Hepatocyte (in vitro differentiated cells): ENCODE measurements around the gene CTNND2. TPM values are rescaled to one million over a fixed set of nuclear protein-coding genes. Genes with fewer than 3 reads are reported as not detected.

ENCODE experiments used
- DNase-seq: peaks from one replicate; pipeline ENCODE4 v3.0.0-alpha.2; 2016; ENCODE audit warnings: low spot score
- H2AFZ ChIP-seq: fragments of 200-600 bp; sonication (generic); 2 replicates; pipeline ENCODE4 v1.6.0; 2016; ENCODE audit warnings: antibody characterized with exemption, mild to moderate bottlenecking
- H3K27ac ChIP-seq: fragments of 200-600 bp; sonication (generic); 2 replicates; pipeline ENCODE4 v1.5.1; 2016; ENCODE audit warnings: mild to moderate bottlenecking
- H3K27me3 ChIP-seq: fragments of 200-600 bp; sonication (generic); 2 replicates; pipeline ENCODE4 v1.6.1; 2016
- H3K36me3 ChIP-seq: fragments of 200-600 bp; sonication (generic); replicated peaks from 2 replicates; pipeline ENCODE4 v1.5.1; 2016; ENCODE audit warnings: low read depth; ENCODE audit not compliant: insufficient read depth
- H3K4me1 ChIP-seq: fragments of 200-600 bp; sonication (generic); 2 replicates; pipeline ENCODE4 v1.5.1; 2016; ENCODE audit warnings: mild to moderate bottlenecking, moderate library complexity; ENCODE audit not compliant: insufficient read depth
- H3K4me2 ChIP-seq: fragments of 200-600 bp; sonication (generic); 2 replicates; pipeline ENCODE4 v1.6.0; 2016
- H3K4me3 ChIP-seq: fragments of 200-600 bp; sonication (generic); 2 replicates; pipeline ENCODE4 v1.5.1; 2016; ENCODE audit warnings: mild to moderate bottlenecking
- H3K79me2 ChIP-seq: fragments of 200-600 bp; sonication (generic); 2 replicates; pipeline ENCODE4 v1.6.0; 2017; ENCODE audit warnings: mild to moderate bottlenecking
- H3K9me2 ChIP-seq: fragments of 200-600 bp; sonication (generic); replicated peaks from 2 replicates; pipeline ENCODE4 v1.6.0; 2017; ENCODE audit warnings: mild to moderate bottlenecking; ENCODE audit not compliant: insufficient read depth
- H3K9me3 ChIP-seq: fragments of 200-600 bp; sonication (generic); 2 replicates; pipeline ENCODE4 v1.5.1; 2016; ENCODE audit warnings: low read depth, mild to moderate bottlenecking
- H4K20me1 ChIP-seq: fragments of 200-600 bp; sonication (generic); 2 replicates; pipeline ENCODE4 v1.6.0; 2016; ENCODE audit warnings: mild to moderate bottlenecking; ENCODE audit not compliant: insufficient read depth, poor library complexity, severe bottlenecking
- EZH2 ChIP-seq: fragments of 200-600 bp; sonication (generic); IDR thresholded peaks from 2 replicates; pipeline ENCODE4 v1.6.1; 2016; ENCODE audit warnings: antibody characterized with exemption, mild to moderate bottlenecking, borderline replicate concordance
- EZH2phosphoT487 ChIP-seq: fragments of 200-600 bp; sonication (generic); IDR thresholded peaks from one replicate; pipeline ENCODE4 v1.6.1; 2018; ENCODE audit warnings: antibody characterized with exemption, mild to moderate bottlenecking, low read depth, moderate library complexity; ENCODE audit not compliant: unreplicated experiment, severe bottlenecking
- WGBS: methylation state at CpG from one replicate; pipeline ENCODE4 v1.1.6; 2016; ENCODE audit warnings: low lambda C conversion rate; ENCODE audit errors: missing lambda C conversion rate; 5-methylcytosine and 5-hydroxymethylcytosine counted together
- polyA plus RNA-seq: library from polyadenylated mRNA; unstranded; fragments of >200 nt; fragmentation: Nextera tagmentation; extraction: Ambion mirVana; gene quantifications from 2 replicates; pipeline ENCODE4 v1.2.1, GENCODE V29; 2016
- total RNA-seq: library from RNA; depleted of rRNA; stranded (reverse); fragments of >200 nt; gene quantifications from 2 replicates; pipeline ENCODE4 v1.2.3, GENCODE V29; 2014
- TF ChIP-seq, protein P1 (sequence below): fragments of 200-600 bp; sonication (generic); IDR thresholded peaks from 2 replicates; pipeline ENCODE4 v1.5.1; 2016; ENCODE audit warnings: antibody characterized with exemption, mild to moderate bottlenecking; ENCODE audit not compliant: poor library complexity

The CTNND2 gene
- total and polyA plus RNA-seq, 2 experiments from 2014 or later: 27.5 to 30.3 TPM

DNA sequence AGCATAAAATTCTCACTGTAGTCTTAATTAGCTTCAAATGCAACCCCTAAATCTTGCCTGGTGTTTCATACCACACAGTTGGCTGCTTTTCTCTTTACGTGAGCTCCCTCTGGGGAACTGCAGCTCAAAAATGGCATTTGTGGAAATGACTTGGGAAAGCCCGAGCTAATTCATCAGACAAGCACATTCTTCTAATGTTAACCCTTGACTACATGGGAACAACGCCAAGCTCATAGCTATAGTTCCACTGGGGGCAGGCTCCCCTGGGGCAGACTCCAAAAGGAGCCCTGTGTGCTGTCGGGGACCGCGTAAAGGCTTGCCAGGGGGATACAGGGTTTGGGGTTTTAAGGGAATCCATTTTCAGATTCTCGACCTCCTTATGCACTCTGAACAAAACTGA lies 841.8 kb downstream of the CTNND2 start:
- WGBS: 64% methylated on average over 7 of the region's 7 CpGs
- no peaks in the 10 kb centered on the region for H3K9me3 ChIP-seq
- no peaks in the 10 kb centered on the region for H4K20me1 ChIP-seq
- no peaks in the 10 kb centered on the region for H3K9me2 ChIP-seq
- no peaks in the 10 kb centered on the region for H3K27me3 ChIP-seq
- H3K36me3 ChIP-seq: no peaks in the 10 kb centered on the region
- H3K27ac ChIP-seq: no peak overlapping the region
- no peak for DNase-seq
- H2AFZ ChIP-seq: no peak overlapping the region
- H3K4me1 ChIP-seq: peaks cover 8% of the 10 kb centered on the region
- H3K4me2 ChIP-seq: no peak overlapping the region
- no peak overlapping the region for H3K4me3 ChIP-seq
- H3K79me2 ChIP-seq: no peaks in the 10 kb centered on the region
- TF ChIP-seq EZH2 (no peak), EZH2phosphoT487 (no peak)
- TF ChIP-seq, protein P1, sequence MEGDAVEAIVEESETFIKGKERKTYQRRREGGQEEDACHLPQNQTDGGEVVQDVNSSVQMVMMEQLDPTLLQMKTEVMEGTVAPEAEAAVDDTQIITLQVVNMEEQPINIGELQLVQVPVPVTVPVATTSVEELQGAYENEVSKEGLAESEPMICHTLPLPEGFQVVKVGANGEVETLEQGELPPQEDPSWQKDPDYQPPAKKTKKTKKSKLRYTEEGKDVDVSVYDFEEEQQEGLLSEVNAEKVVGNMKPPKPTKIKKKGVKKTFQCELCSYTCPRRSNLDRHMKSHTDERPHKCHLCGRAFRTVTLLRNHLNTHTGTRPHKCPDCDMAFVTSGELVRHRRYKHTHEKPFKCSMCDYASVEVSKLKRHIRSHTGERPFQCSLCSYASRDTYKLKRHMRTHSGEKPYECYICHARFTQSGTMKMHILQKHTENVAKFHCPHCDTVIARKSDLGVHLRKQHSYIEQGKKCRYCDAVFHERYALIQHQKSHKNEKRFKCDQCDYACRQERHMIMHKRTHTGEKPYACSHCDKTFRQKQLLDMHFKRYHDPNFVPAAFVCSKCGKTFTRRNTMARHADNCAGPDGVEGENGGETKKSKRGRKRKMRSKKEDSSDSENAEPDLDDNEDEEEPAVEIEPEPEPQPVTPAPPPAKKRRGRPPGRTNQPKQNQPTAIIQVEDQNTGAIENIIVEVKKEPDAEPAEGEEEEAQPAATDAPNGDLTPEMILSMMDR: no peak

DNA sequence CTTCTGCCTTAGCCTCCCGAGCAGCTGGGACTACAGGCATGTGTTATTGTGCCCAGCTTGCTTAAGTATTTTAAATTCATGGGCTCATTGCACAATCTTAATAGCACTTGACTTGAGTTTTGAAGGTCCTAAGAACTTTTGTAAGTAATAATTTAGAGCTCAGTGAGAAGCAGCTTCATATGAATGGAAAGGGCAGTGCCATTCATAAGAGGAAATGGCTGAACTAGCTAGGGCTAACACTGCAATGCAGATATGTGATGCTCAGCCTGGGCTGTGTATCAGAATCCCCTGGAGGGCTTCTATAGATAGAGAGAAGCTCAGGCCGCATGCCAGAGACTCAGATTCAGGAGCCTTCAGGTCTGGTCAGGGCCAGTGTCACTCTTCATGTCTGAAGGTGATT lies 847.7 kb downstream of the CTNND2 start:
- Histone ChIP-seq H3K27me3 (no peaks in the 10 kb centered on the region), H3K27ac (no peak overlapping the region), H3K9me3 (no peaks in the 10 kb centered on the region), H3K4me1 (no peaks in the 10 kb centered on the region), H3K4me3 (no peak overlapping the region), H3K4me2 (no peak overlapping the region), H2AFZ (no peak overlapping the region), H3K36me3 (no peaks in the 10 kb centered on the region), H3K79me2 (no peaks in the 10 kb centered on the region), H3K9me2 (no peaks in the 10 kb centered on the region), H4K20me1 (no peaks in the 10 kb centered on the region)
- no peak for TF ChIP-seq EZH2
- DNase-seq: no peak
- 96% methylated on average over 2 of the region's 2 CpGs for WGBS

DNA sequence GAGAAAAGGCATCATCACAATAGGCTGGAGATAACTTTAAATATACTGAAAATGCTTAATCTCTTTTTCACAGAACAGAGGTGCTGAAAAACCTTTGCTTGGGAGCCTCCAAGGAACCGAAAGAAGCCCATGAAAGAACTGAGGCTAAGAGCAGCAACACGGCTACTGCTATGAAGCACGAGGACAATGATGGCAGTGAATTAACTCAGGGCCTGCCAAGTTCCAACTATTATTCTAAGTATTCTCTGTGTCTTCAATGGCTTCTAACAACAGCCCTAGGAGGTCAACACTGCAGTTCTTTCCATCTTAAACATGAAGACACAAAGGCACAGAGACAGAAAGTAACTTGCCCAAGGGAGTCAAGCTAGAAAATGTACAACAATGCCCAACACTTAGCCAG lies 850.2 kb downstream of the CTNND2 start:
- Histone ChIP-seq H2AFZ (no peak overlapping the region), H3K4me1 (no peaks in the 10 kb centered on the region), H3K9me2 (no peaks in the 10 kb centered on the region), H3K27ac (no peak overlapping the region), H3K27me3 (no peaks in the 10 kb centered on the region), H3K79me2 (no peaks in the 10 kb centered on the region), H3K4me3 (no peak overlapping the region), H4K20me1 (no peaks in the 10 kb centered on the region), H3K9me3 (no peaks in the 10 kb centered on the region), H3K36me3 (no peaks in the 10 kb centered on the region), H3K4me2 (no peak overlapping the region)
- TF ChIP-seq EZH2 (no peak), EZH2phosphoT487 (no peak)
- TF ChIP-seq, protein P1: no peak
- DNase-seq: no peak
- 92% methylated on average over 3 of the region's 3 CpGs for WGBS

DNA sequence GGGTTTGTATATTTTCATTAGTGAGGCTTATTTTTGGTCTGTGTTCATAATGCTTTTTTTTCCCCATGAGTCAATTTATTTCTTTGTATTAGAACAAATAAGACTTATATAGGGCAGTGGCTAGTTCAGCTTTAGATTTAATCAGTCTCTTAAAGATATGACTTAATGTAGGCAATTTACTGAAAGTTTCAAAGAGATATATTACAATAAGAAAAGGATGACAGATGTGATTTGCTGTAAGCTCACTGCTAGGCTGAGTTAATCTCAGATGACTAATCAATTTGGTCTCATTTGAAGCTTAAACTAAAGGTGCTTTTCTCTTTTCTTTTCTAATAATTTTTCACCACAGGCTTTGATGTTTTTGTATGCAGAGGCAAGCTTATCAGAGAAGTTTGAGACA lies 851.4 kb downstream of the CTNND2 start:
- no peak overlapping the region for H3K4me2 ChIP-seq

More for the DNA sequence above, 851.4 kb downstream of the CTNND2 start:
- Histone ChIP-seq H3K9me2 (no peaks in the 10 kb centered on the region), H3K36me3 (no peaks in the 10 kb centered on the region), H3K4me3 (no peak overlapping the region), H4K20me1 (no peaks in the 10 kb centered on the region), H3K79me2 (no peaks in the 10 kb centered on the region), H3K27me3 (no peaks in the 10 kb centered on the region), H3K9me3 (no peaks in the 10 kb centered on the region), H3K4me1 (no peaks in the 10 kb centered on the region), H2AFZ (no peak overlapping the region), H3K27ac (no peak overlapping the region)
- TF ChIP-seq EZH2phosphoT487: no peak
- TF ChIP-seq, protein P1: no peak
- no peak for TF ChIP-seq EZH2
- DNase-seq: no peak
